ENCODE data around the gene NDUFB10. TPM values are rescaled to one million over a fixed set of nuclear protein-coding genes. Genes with fewer than 3 reads are reported as not detected.
A peak's percentile ranks its signal among the peaks of the same experiment; 100 is the strongest.

Gene NDUFB10
- polyA plus RNA-seq (2013) = 126 and 138 TPM in 2 replicates

GRCh38 chr16:1959269-1960039 is at the start of gene NDUFB10:
Gene NDUFB10, plus strand, starts transcription at chr16:1959538. Its CDS starts 87 bp downstream, at chr16:1959625.
- H3K4me1 ChIP-seq (ENCODE audit: control insufficient read depth in 1 of 2, insufficient read depth in 2 of 2, low read length in 2 of 2) = peaks cover 0 to 10% of the 10 kb centered on the region in 2 experiments
- peak within 1 kb of the TSS; percentile 99 for H2AFZ ChIP-seq (ENCODE audit: insufficient read depth, low read length, poor library complexity)
- no peak within 1 kb of the TSS for H3K23ac ChIP-seq (ENCODE audit: low read length)
- H2BK5ac ChIP-seq (ENCODE audit: low read depth, low read length, poor library complexity) = peak within 1 kb of the TSS; percentile 8
- H3K79me2 ChIP-seq (ENCODE audit: control insufficient read depth, insufficient read depth, low read length, poor library complexity) = peaks cover 18% of the 10 kb centered on the region
- H3K18ac ChIP-seq (ENCODE audit: low read length) = peak within 1 kb of the TSS; percentile 93
- H2AK5ac ChIP-seq (ENCODE audit: low read length) = peak within 1 kb of the TSS; percentile 49
- H3K79me1 ChIP-seq (ENCODE audit: low read length) = peaks cover 10% of the 10 kb centered on the region
- peak within 1 kb of the TSS; percentile 82 for H4K12ac ChIP-seq (ENCODE audit: low read depth, low read length)
- no peaks in the 10 kb centered on the region for H3K27me3 ChIP-seq (ENCODE audit: insufficient read depth, low read length)
- H3K14ac ChIP-seq (ENCODE audit: low read length) = peak within 1 kb of the TSS; percentile 78
- peak within 1 kb of the TSS; percentile 17 for H2BK120ac ChIP-seq (ENCODE audit: insufficient read depth, low read length, poor library complexity)
- H3K4me2 ChIP-seq (ENCODE audit: low read length) = peak within 1 kb of the TSS; percentile 95
- peak within 1 kb of the TSS; percentile 81 for H4K91ac ChIP-seq (ENCODE audit: low read depth, low read length)
- peak within 1 kb of the TSS; percentile 99 for H3K4me3 ChIP-seq (ENCODE audit: low read depth, low read length)
- H3K9ac ChIP-seq (ENCODE audit: low read length) = peak within 1 kb of the TSS; percentile 99
- no peak within 1 kb of the TSS for H3K27ac ChIP-seq (ENCODE audit: low read depth, low read length)
- WGBS (ENCODE audit: extremely low coverage, insufficient coverage, insufficient read length) = no CpG with 5 or more reads among the region's 79 CpGs
- H3K9me3 ChIP-seq (ENCODE audit: insufficient read depth, low read depth, low read length) = no peaks in the 10 kb centered on the region
- peak within 1 kb of the TSS; percentile 100 for H4K8ac ChIP-seq (ENCODE audit: low read depth, low read length)
- H3K36me3 ChIP-seq (ENCODE audit: control insufficient read depth in 1 of 2, insufficient read depth in 2 of 2, low read length in 2 of 2) = peaks cover 23 to 28% of the 10 kb centered on the region in 2 experiments
- peak; percentile 89 to 97 for DNase-seq
- H3K4ac ChIP-seq (ENCODE audit: low read depth, low read length) = peak within 1 kb of the TSS; percentile 59
- H2BK12ac ChIP-seq (ENCODE audit: low read length) = peak within 1 kb of the TSS; percentile 20

GRCh38 chr16:1909561-1910231 is 49.6 kb upstream of the NDUFB10 start:
- Histone ChIP-seq H4K91ac (ENCODE audit: low read depth, low read length) (no peak overlapping the region), H3K27me3 (ENCODE audit: insufficient read depth, low read length) (peaks cover 2% of the 10 kb centered on the region), H3K79me1 (ENCODE audit: low read length) (no peaks in the 10 kb centered on the region), H3K4me2 (ENCODE audit: low read length) (no peak overlapping the region), H4K12ac (ENCODE audit: low read depth, low read length) (no peak overlapping the region), H3K9me3 (ENCODE audit: insufficient read depth, low read depth, low read length) (no peaks in the 10 kb centered on the region), H3K23ac (ENCODE audit: low read length) (no peak overlapping the region), H3K4me3 (ENCODE audit: low read depth, low read length) (no peak overlapping the region), H2BK5ac (ENCODE audit: low read depth, low read length, poor library complexity) (no peak overlapping the region), H2AFZ (ENCODE audit: insufficient read depth, low read length, poor library complexity) (no peak overlapping the region), H3K79me2 (ENCODE audit: control insufficient read depth, insufficient read depth, low read length, poor library complexity) (no peaks in the 10 kb centered on the region), H2BK12ac (ENCODE audit: low read length) (no peak overlapping the region), H3K4ac (ENCODE audit: low read depth, low read length) (no peak overlapping the region), H3K14ac (ENCODE audit: low read length) (no peak overlapping the region), H2BK120ac (ENCODE audit: insufficient read depth, low read length, poor library complexity) (no peak overlapping the region), H2AK5ac (ENCODE audit: low read length) (no peak overlapping the region), H3K18ac (ENCODE audit: low read length) (no peak overlapping the region), H3K9ac (ENCODE audit: low read length) (no peak overlapping the region), H3K36me3 (ENCODE audit: control insufficient read depth in 1 of 2, insufficient read depth in 2 of 2, low read length in 2 of 2) (no peaks in the 10 kb centered on the region), H3K4me1 (ENCODE audit: control insufficient read depth in 1 of 2, insufficient read depth in 2 of 2, low read length in 2 of 2) (no peaks in the 10 kb centered on the region), H4K8ac (ENCODE audit: low read depth, low read length) (no peak overlapping the region), H3K27ac (ENCODE audit: low read depth, low read length) (no peak overlapping the region)
- WGBS (ENCODE audit: extremely low coverage, insufficient coverage, insufficient read length) = no CpG with 5 or more reads among the region's 18 CpGs
- DNase-seq = no peak

GRCh38 chr16:1911467-1912214 is 47.7 kb upstream of the NDUFB10 start:
- Histone ChIP-seq H3K4me3 (ENCODE audit: low read depth, low read length) (no peak overlapping the region), H3K27ac (ENCODE audit: low read depth, low read length) (no peak overlapping the region), H3K9me3 (ENCODE audit: insufficient read depth, low read depth, low read length) (no peaks in the 10 kb centered on the region), H3K36me3 (ENCODE audit: control insufficient read depth in 1 of 2, insufficient read depth in 2 of 2, low read length in 2 of 2) (no peaks in the 10 kb centered on the region), H3K14ac (ENCODE audit: low read length) (no peak overlapping the region), H2AFZ (ENCODE audit: insufficient read depth, low read length, poor library complexity) (no peak overlapping the region), H4K91ac (ENCODE audit: low read depth, low read length) (no peak overlapping the region), H3K79me2 (ENCODE audit: control insufficient read depth, insufficient read depth, low read length, poor library complexity) (no peaks in the 10 kb centered on the region), H2BK120ac (ENCODE audit: insufficient read depth, low read length, poor library complexity) (no peak overlapping the region), H3K4ac (ENCODE audit: low read depth, low read length) (no peak overlapping the region), H3K4me2 (ENCODE audit: low read length) (no peak overlapping the region), H3K23ac (ENCODE audit: low read length) (no peak overlapping the region), H4K12ac (ENCODE audit: low read depth, low read length) (no peak overlapping the region), H3K9ac (ENCODE audit: low read length) (no peak overlapping the region), H2BK5ac (ENCODE audit: low read depth, low read length, poor library complexity) (no peak overlapping the region), H3K79me1 (ENCODE audit: low read length) (no peaks in the 10 kb centered on the region), H3K4me1 (ENCODE audit: control insufficient read depth in 1 of 2, insufficient read depth in 2 of 2, low read length in 2 of 2) (no peaks in the 10 kb centered on the region), H2AK5ac (ENCODE audit: low read length) (no peak overlapping the region), H2BK12ac (ENCODE audit: low read length) (no peak overlapping the region), H3K27me3 (ENCODE audit: insufficient read depth, low read length) (peaks cover 10% of the 10 kb centered on the region), H4K8ac (ENCODE audit: low read depth, low read length) (no peak overlapping the region), H3K18ac (ENCODE audit: low read length) (no peak overlapping the region)
- no CpG with 5 or more reads among the region's 59 CpGs for WGBS (ENCODE audit: extremely low coverage, insufficient coverage, insufficient read length)
- DNase-seq = no peak

GRCh38 chr16:1912215-1912543 is 47.2 kb upstream of the NDUFB10 start:
- H4K12ac ChIP-seq (ENCODE audit: low read depth, low read length) = no peak overlapping the region
- no peak overlapping the region for H2BK5ac ChIP-seq (ENCODE audit: low read depth, low read length, poor library complexity)
- peaks cover 16% of the 10 kb centered on the region for H3K27me3 ChIP-seq (ENCODE audit: insufficient read depth, low read length)
- H3K27ac ChIP-seq (ENCODE audit: low read depth, low read length) = no peak overlapping the region
- H3K4ac ChIP-seq (ENCODE audit: low read depth, low read length) = no peak overlapping the region
- no peak overlapping the region for H3K18ac ChIP-seq (ENCODE audit: low read length)
- no peak overlapping the region for H2AFZ ChIP-seq (ENCODE audit: insufficient read depth, low read length, poor library complexity)
- H3K23ac ChIP-seq (ENCODE audit: low read length) = no peak overlapping the region
- no peak overlapping the region for H4K91ac ChIP-seq (ENCODE audit: low read depth, low read length)
- H3K4me1 ChIP-seq (ENCODE audit: control insufficient read depth in 1 of 2, insufficient read depth in 2 of 2, low read length in 2 of 2) = no peaks in the 10 kb centered on the region
- no peak overlapping the region for H4K8ac ChIP-seq (ENCODE audit: low read depth, low read length)
- H3K4me2 ChIP-seq (ENCODE audit: low read length) = no peak overlapping the region
- no peak overlapping the region for H3K9ac ChIP-seq (ENCODE audit: low read length)
- no peak overlapping the region for H2BK12ac ChIP-seq (ENCODE audit: low read length)
- H3K79me1 ChIP-seq (ENCODE audit: low read length) = no peaks in the 10 kb centered on the region
- no peak overlapping the region for H2BK120ac ChIP-seq (ENCODE audit: insufficient read depth, low read length, poor library complexity)
- no peaks in the 10 kb centered on the region for H3K79me2 ChIP-seq (ENCODE audit: control insufficient read depth, insufficient read depth, low read length, poor library complexity)
- no peaks in the 10 kb centered on the region for H3K36me3 ChIP-seq (ENCODE audit: control insufficient read depth in 1 of 2, insufficient read depth in 2 of 2, low read length in 2 of 2)
- no peak for DNase-seq
- H3K14ac ChIP-seq (ENCODE audit: low read length) = no peak overlapping the region
- H3K4me3 ChIP-seq (ENCODE audit: low read depth, low read length) = no peak overlapping the region
- H2AK5ac ChIP-seq (ENCODE audit: low read length) = no peak overlapping the region
- no peaks in the 10 kb centered on the region for H3K9me3 ChIP-seq (ENCODE audit: insufficient read depth, low read depth, low read length)
- no CpG with 5 or more reads among the region's 17 CpGs for WGBS (ENCODE audit: extremely low coverage, insufficient coverage, insufficient read length)
